IMR-90 (cell line): ENCODE data around the gene EBLN1.

Experiments used
- CTCF ChIP-seq: conservative IDR thresholded peaks from 2 replicates; pipeline ENCODE4 v1.5.1; 2012; ENCODE audit warnings: mild to moderate bottlenecking, low read depth, low read length, improper control_type of control experiment
- MAFK ChIP-seq: IDR thresholded peaks from 2 replicates; pipeline ENCODE4 v1.6.1; 2012; ENCODE audit warnings: low read depth, low read length, improper control_type of control experiment
- POLR2A ChIP-seq: IDR thresholded peaks from 2 replicates; pipeline ENCODE4 v1.6.1; 2012; ENCODE audit warnings: mild to moderate bottlenecking, low read depth, low read length
- RCOR1 ChIP-seq: IDR thresholded peaks from 2 replicates; pipeline ENCODE4 v1.6.1; 2012; ENCODE audit warnings: mild to moderate bottlenecking, low read length, improper control_type of control experiment; ENCODE audit not compliant: insufficient replicate concordance
- RFX5 ChIP-seq: IDR thresholded peaks from 2 replicates; pipeline ENCODE4 v1.8.0; 2012; ENCODE audit warnings: low read depth, mild to moderate bottlenecking, low read length, moderate library complexity
- USF2 ChIP-seq: fragments of 150-350 bp; IDR thresholded peaks from 2 replicates; pipeline ENCODE4 v1.6.1; 2017; ENCODE audit warnings: mild to moderate bottlenecking, antibody characterized with exemption, low read length, low read depth

GRCh38 chr10:22265839-22266537 is 48.2 kb upstream of the EBLN1 start:
- TF ChIP-seq CTCF: no peak
- TF ChIP-seq USF2: no peak
- no peak for TF ChIP-seq POLR2A
- TF ChIP-seq MAFK: no peak
- no peak for TF ChIP-seq RFX5
- TF ChIP-seq RCOR1: no peak
